Measurements from ENCODE around the gene COL27A1. TPM values are rescaled to one million over a fixed set of nuclear protein-coding genes. Genes with fewer than 3 reads are reported as not detected.

Gene COL27A1
- total and polyA plus RNA-seq, 9 of the 15 experiments (the other 6 are each of a cell fraction or from before 2014, with no cell fraction given): 0.07 TPM; not detected in 8

GRCh38 chr9:114207845-114208244 is 52.5 kb downstream of the COL27A1 start (continued):
- no peak for TF ChIP-seq ZFPM2 (CRISPR knock-in tag; IDR thresholded peaks at IDR 0.05)
- TF ChIP-seq ZNF143 (CRISPR knock-in tag; IDR thresholded peaks at IDR 0.05): no peak
- no peak for TF ChIP-seq MAFG (tag; conservative IDR thresholded peaks at IDR 0.05)
- TF ChIP-seq L3MBTL2 (IDR thresholded peaks at IDR 0.05): no peak
- TF ChIP-seq RFX5 (IDR thresholded peaks at IDR 0.05; ENCODE audit: low read depth, low read length): no peak
- no peak for TF ChIP-seq ZBTB9 (CRISPR knock-in tag; IDR thresholded peaks at IDR 0.05)
- TF ChIP-seq ZFX (CRISPR knock-in tag; IDR thresholded peaks at IDR 0.05): no peak
- no peak for TF ChIP-seq KDM5B (IDR thresholded peaks at IDR 0.05; ENCODE audit: insufficient replicate concordance, low read depth, low read length)
- no peak for TF ChIP-seq ZNF644 (tag; IDR thresholded peaks at IDR 0.05; ENCODE audit: low read depth)
- TF ChIP-seq, protein P1, sequence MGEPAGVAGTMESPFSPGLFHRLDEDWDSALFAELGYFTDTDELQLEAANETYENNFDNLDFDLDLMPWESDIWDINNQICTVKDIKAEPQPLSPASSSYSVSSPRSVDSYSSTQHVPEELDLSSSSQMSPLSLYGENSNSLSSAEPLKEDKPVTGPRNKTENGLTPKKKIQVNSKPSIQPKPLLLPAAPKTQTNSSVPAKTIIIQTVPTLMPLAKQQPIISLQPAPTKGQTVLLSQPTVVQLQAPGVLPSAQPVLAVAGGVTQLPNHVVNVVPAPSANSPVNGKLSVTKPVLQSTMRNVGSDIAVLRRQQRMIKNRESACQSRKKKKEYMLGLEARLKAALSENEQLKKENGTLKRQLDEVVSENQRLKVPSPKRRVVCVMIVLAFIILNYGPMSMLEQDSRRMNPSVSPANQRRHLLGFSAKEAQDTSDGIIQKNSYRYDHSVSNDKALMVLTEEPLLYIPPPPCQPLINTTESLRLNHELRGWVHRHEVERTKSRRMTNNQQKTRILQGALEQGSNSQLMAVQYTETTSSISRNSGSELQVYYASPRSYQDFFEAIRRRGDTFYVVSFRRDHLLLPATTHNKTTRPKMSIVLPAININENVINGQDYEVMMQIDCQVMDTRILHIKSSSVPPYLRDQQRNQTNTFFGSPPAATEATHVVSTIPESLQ (CRISPR knock-in tag; IDR thresholded peaks at IDR 0.05): no peak
- no peak for TF ChIP-seq KDM4B (IDR thresholded peaks at IDR 0.05; ENCODE audit: borderline replicate concordance in 2 of 2, low read depth in 1 of 2)
- TF ChIP-seq, protein P2, sequence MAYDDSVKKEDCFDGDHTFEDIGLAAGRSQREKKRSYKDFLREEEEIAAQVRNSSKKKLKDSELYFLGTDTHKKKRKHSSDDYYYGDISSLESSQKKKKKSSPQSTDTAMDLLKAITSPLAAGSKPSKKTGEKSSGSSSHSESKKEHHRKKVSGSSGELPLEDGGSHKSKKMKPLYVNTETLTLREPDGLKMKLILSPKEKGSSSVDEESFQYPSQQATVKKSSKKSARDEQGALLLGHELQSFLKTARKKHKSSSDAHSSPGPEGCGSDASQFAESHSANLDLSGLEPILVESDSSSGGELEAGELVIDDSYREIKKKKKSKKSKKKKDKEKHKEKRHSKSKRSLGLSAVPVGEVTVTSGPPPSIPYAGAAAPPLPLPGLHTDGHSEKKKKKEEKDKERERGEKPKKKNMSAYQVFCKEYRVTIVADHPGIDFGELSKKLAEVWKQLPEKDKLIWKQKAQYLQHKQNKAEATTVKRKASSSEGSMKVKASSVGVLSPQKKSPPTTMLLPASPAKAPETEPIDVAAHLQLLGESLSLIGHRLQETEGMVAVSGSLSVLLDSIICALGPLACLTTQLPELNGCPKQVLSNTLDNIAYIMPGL (CRISPR knock-in tag; IDR thresholded peaks at IDR 0.05): no peak
- no peak for TF ChIP-seq ELF1 (tag; IDR thresholded peaks at IDR 0.05)

All from K562 (cell line).